Vagina (tissue), 2 donors: Measurements from ENCODE around the gene RABEP2.

Experiments used
- CTCF ChIP-seq, 3 experiments: fragments of 450-650 bp in 2 of 3; fragments of 200-600 bp in 1 of 3; sonication (generic) in 1 of 3; IDR thresholded peaks; one replicate each; pipeline ENCODE4 v1.5.1; 2017 to 2019; ENCODE audit warnings: antibody characterized with exemption in 3 of 3, mild to moderate bottlenecking in 2 of 3, moderate library complexity in 2 of 3
- POLR2AphosphoS5 ChIP-seq, 2 donors: sonication (generic); formaldehyde crosslinking; IDR thresholded peaks; one replicate each; pipeline ENCODE4 v1.9.0; 2017; ENCODE audit warnings: antibody characterized with exemption in 2 of 2, mild to moderate bottlenecking in 2 of 2, low read depth in 1 of 2; ENCODE audit not compliant: insufficient read depth in 1 of 2

GRCh38 chr16:28863929-28864793, 60.9 kb downstream of the RABEP2 start:
- TF ChIP-seq POLR2AphosphoS5 (IDR thresholded peaks at IDR 0.05; ENCODE audit: insufficient read depth in 1 of 2, low read depth in 1 of 2) (no peak), CTCF (IDR thresholded peaks at IDR 0.05) (no peak)
